Lung (tissue), 12 donors: ENCODE data around the gene NDST3. TPM values are rescaled to one million over a fixed set of nuclear protein-coding genes. Genes with fewer than 3 reads are reported as not detected.

Source experiments
- ATAC-seq: fragments of 200-7000 bp; cut with Tn5 transposase; one replicate; pipeline ENCODE4 v1.9.1; 2020; ENCODE audit warnings: moderate number of reproducible peaks; ENCODE audit not compliant: insufficient read depth, low FRiP score
- DNase-seq, 3 donors: peaks; one replicate each; pipeline ENCODE4 v3.0.0-alpha.2; 2013 to 2017
- H3K27ac ChIP-seq, 2 donors: one replicate each; pipeline ENCODE4 v1.5.1; 2013; ENCODE audit warnings: mild to moderate bottlenecking in 2 of 2, moderate library complexity in 2 of 2, control low read depth in 1 of 2, inconsistent platforms in 1 of 2, low read depth in 1 of 2, low read length in 1 of 2
- H3K27me3 ChIP-seq, 3 donors: one replicate each; pipeline ENCODE4 v1.5.1; 2013; ENCODE audit warnings: low read length in 2 of 3; ENCODE audit not compliant: control insufficient read depth in 3 of 3, insufficient read depth in 3 of 3
- H3K36me3 ChIP-seq, 4 donors: one replicate each; pipeline ENCODE4 v1.5.1; 2013; ENCODE audit warnings: low read length in 4 of 4, mild to moderate bottlenecking in 1 of 4, moderate library complexity in 1 of 4; ENCODE audit not compliant: control insufficient read depth in 4 of 4, insufficient read depth in 4 of 4
- H3K4me1 ChIP-seq, 5 donors: one replicate each; pipeline ENCODE4 v1.5.1; 2013; ENCODE audit warnings: low read length in 5 of 5, mild to moderate bottlenecking in 2 of 5, moderate library complexity in 1 of 5; ENCODE audit not compliant: control insufficient read depth in 5 of 5, insufficient read depth in 5 of 5
- H3K4me3 ChIP-seq: one replicate; pipeline ENCODE4 v1.5.1; 2013; ENCODE audit warnings: mild to moderate bottlenecking, control low read depth, moderate library complexity
- H3K9ac ChIP-seq, 2 donors: one replicate each; pipeline ENCODE4 v1.5.1; 2013; ENCODE audit warnings: low read length in 2 of 2, control low read depth in 1 of 2; ENCODE audit not compliant: insufficient read depth in 1 of 2
- H3K9me3 ChIP-seq, 4 donors: one replicate each; pipeline ENCODE4 v1.5.1; 2013; ENCODE audit warnings: low read length in 3 of 4, mild to moderate bottlenecking in 1 of 4, moderate library complexity in 1 of 4; ENCODE audit not compliant: control insufficient read depth in 4 of 4, insufficient read depth in 3 of 4
- WGBS, 2 donors: extraction: QIAGEN DNeasy Blood & Tissue Kit; methylation state at CpG; one replicate each; pipeline ENCODE4 v1.1.7; 2013; 5-methylcytosine and 5-hydroxymethylcytosine counted together
- polyA plus RNA-seq, 2 donors: library from polyadenylated mRNA; stranded (reverse); fragments of 200-250 nt; gene quantifications; one replicate each; pipeline ENCODE4 v1.2.1, GENCODE V29; 2013
- total RNA-seq, 2 donors: library from RNA; depleted of rRNA in 1 of 2; stranded (reverse); fragments of >200 nt in 1 of 2; gene quantifications; one replicate each; pipeline ENCODE4 v1.2.1, GENCODE V29; 2014 to 2021
- TF ChIP-seq, protein P1 (sequence below): IDR thresholded peaks from 2 replicates; pipeline ENCODE4 v1.5.1; 2012; ENCODE audit warnings: mild to moderate bottlenecking; ENCODE audit errors: control extremely low read depth, extremely low read depth
- donor health status: control.
- donor health status: control.
- donor health status: Bipolar disorder and iron deficiency.
- donor health status: healthy.
- donor health status: DM: yes; HTN: yes; CAD: no.

NDST3 gene
- total and polyA plus RNA-seq, 4 donors: 0.02 to 0.74 (median 0.02) TPM; not detected in 1

DNA sequence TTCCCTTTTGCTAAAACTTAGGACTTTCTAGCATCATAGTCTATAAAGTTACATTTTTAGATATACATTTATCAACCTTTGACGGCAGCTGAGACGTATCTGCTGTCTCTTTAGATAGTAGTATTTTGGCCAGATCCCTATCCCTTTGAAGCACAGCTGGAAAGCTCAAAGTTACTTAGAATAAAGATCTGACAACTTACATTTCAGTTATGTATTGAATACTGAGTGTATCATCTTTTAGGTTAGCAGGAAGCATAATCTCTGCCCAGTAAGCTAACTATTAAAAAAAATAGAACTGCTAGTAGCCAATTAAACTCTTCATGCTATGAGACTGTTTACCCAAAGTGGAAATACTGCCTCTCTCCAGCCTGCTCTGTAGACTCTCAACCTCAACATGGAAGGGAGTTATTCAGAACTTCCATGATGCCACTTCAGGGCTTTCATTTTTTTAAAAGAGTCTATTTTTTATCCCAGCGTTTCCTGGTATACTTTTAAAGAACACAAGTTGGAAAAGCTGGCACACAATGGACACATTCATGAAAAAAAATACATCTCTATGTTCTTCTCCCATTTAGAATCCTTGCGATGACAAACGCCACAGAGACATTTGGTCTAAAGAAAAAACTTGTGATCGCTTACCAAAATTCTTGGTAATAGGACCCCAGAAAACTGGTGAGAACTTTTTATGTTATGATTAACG lies 192.2 kb downstream of the NDST3 start:
- TF ChIP-seq, protein P1, sequence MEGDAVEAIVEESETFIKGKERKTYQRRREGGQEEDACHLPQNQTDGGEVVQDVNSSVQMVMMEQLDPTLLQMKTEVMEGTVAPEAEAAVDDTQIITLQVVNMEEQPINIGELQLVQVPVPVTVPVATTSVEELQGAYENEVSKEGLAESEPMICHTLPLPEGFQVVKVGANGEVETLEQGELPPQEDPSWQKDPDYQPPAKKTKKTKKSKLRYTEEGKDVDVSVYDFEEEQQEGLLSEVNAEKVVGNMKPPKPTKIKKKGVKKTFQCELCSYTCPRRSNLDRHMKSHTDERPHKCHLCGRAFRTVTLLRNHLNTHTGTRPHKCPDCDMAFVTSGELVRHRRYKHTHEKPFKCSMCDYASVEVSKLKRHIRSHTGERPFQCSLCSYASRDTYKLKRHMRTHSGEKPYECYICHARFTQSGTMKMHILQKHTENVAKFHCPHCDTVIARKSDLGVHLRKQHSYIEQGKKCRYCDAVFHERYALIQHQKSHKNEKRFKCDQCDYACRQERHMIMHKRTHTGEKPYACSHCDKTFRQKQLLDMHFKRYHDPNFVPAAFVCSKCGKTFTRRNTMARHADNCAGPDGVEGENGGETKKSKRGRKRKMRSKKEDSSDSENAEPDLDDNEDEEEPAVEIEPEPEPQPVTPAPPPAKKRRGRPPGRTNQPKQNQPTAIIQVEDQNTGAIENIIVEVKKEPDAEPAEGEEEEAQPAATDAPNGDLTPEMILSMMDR: no peak
- DNase-seq (peak in 1 of 3 donors; percentile 22), ATAC-seq (no peak)
- peaks cover 0 to 2% (median 0%) of the 10 kb centered on the region in 3 donors for H3K27me3 ChIP-seq
- H3K36me3 ChIP-seq: no peaks in the 10 kb centered on the region
- no peak overlapping the region for H3K4me3 ChIP-seq
- no peaks in the 10 kb centered on the region for H3K4me1 ChIP-seq
- no peak overlapping the region for H3K27ac ChIP-seq
- no peak overlapping the region for H3K9ac ChIP-seq
- no peaks in the 10 kb centered on the region for H3K9me3 ChIP-seq
- 72 to 84% methylated on average over 7 of the region's 7 CpGs for WGBS, 2 donors

DNA sequence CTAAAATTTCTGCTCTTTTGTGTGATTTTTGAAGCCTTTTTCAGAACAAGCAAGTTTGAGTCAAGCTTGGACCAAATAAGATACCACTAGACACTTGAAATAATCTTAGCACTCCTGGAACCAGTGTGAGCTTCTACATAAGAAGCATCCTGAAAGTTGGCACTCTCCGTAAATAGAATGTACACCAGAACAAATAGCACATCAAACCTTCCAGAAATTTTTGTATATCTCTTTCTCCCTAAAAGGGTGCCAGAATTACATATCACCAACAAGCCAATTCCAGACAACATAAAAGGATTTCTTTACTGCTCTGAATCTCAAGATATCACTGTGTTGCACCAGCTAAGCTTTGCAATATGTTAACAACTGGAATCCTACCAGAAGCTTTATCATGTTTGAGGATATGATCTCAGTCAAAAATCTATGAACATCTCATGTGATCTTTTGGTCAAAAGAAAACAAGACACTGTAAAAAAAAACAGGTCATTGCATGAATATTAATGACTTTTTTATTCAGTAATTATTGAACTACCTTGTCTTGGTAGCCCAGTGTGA lies 201.4 kb downstream of the NDST3 start:
- 93% methylated on average over 1 of the region's 1 CpG for WGBS, 2 donors
- TF ChIP-seq, protein P1: no peak
- Histone ChIP-seq H3K4me1 (no peaks in the 10 kb centered on the region), H3K9ac (no peak overlapping the region), H3K4me3 (no peak overlapping the region), H3K36me3 (no peaks in the 10 kb centered on the region), H3K27me3 (no peaks in the 10 kb centered on the region), H3K9me3 (no peaks in the 10 kb centered on the region), H3K27ac (no peak overlapping the region)
- DNase-seq (no peak), ATAC-seq (no peak)

DNA sequence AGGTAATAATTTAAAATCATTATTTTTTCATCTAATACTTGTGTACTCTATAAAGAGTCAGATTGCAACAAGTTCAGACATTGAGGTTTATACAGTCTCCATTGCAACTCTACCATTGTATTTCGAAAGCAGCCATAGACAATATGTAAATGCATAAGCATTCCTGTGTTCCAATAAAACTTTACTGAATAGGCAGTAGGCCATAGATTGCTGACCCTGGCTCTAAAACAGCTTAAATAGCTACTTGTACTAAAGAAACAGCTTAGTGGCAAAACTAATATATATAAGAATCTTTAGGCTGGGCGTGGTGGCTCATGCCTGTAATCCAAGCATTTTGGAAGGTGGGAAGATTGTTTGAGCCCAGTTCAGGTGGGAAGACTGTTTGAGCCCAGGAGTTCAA lies 203.2 kb downstream of the NDST3 start:
- no peak for DNase-seq
- H3K4me3 ChIP-seq: no peak overlapping the region
- 92 to 96% methylated on average over 2 of the region's 2 CpGs for WGBS, 2 donors
- ATAC-seq: no peak
- no peak overlapping the region for H3K9ac ChIP-seq
- H3K36me3 ChIP-seq: no peaks in the 10 kb centered on the region
- H3K9me3 ChIP-seq: no peaks in the 10 kb centered on the region
- no peak overlapping the region for H3K27ac ChIP-seq
- H3K27me3 ChIP-seq: no peaks in the 10 kb centered on the region
- TF ChIP-seq, protein P1: no peak
- H3K4me1 ChIP-seq: no peaks in the 10 kb centered on the region

DNA sequence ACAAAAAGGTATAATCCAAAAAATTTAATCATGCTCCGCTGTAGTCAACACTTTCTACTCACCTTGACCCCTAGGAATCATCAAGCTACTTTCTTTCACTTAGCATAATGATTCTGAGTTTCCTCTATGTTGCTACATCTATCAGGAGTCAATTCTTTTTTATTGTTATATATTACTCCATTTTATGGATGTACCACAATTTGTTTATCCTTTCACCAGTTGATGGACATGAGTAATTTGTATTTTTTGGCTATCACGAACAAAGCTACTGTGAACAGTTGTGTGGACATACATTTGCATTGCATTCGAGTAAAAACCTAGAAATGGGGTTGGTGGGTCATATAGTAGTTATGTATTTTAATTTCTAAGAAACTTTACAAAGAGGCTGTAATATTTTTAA lies 215.6 kb downstream of the NDST3 start:
- TF ChIP-seq, protein P1: no peak
- H3K9me3 ChIP-seq: no peaks in the 10 kb centered on the region
- no peak overlapping the region for H3K4me3 ChIP-seq
- DNase-seq (no peak), ATAC-seq (no peak)
- H3K36me3 ChIP-seq: no peaks in the 10 kb centered on the region
- WGBS, 2 donors: 91 to 94% methylated on average over 3 of the region's 3 CpGs
- H3K4me1 ChIP-seq: no peaks in the 10 kb centered on the region
- H3K27ac ChIP-seq: no peak overlapping the region
- H3K27me3 ChIP-seq: no peaks in the 10 kb centered on the region
- H3K9ac ChIP-seq: no peak overlapping the region
